ENCODE measurements around the gene SAP25. TPM values are rescaled to one million over a fixed set of nuclear protein-coding genes. Genes with fewer than 3 reads are reported as not detected.
"Not testable (repeated sequence)": the region's sequence is repeated elsewhere in the genome, so short reads cannot be mapped to it uniquely, and the experiment has no call there.

The SAP25 gene
- total RNA-seq, 4 donors from 2014 or later: 1.3 to 1.7 TPM; not detected in 2

DNA sequence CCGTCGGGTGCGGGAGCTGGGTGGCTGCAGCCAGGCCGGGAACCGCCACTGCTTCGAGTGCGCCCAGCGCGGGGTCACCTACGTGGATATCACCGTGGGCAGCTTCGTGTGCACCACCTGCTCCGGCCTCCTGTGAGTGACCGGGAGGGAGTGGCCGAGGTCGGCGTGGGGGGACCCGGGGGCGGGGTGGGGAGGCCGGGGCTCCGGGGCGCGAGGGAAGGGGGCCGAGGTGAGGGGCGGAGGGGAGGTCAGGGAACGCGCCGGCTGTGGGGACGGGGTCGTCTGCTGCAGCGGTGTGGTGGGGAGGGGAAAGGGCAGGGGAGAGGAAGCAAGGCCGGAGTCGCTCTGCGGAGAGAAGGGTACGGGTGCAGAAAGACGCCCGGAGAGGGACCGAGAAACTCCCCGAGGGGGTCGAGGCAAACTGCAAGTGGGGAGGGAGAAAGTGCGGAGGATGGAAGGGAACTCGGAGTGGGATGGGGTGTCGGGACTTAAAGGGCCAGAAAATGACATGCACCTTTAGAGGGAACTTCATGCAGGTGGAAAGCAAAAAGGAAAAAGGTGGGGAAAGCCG, 34.2 kb downstream of the SAP25 start:
- 2% methylated on average over 33 to 41 of the region's 44 CpGs for WGBS, 2 donors
- peak in 1 of 2 donors; percentile 87 for DNase-seq (ENCODE audit: low spot score in 2 of 2)
- TF ChIP-seq, protein P1, sequence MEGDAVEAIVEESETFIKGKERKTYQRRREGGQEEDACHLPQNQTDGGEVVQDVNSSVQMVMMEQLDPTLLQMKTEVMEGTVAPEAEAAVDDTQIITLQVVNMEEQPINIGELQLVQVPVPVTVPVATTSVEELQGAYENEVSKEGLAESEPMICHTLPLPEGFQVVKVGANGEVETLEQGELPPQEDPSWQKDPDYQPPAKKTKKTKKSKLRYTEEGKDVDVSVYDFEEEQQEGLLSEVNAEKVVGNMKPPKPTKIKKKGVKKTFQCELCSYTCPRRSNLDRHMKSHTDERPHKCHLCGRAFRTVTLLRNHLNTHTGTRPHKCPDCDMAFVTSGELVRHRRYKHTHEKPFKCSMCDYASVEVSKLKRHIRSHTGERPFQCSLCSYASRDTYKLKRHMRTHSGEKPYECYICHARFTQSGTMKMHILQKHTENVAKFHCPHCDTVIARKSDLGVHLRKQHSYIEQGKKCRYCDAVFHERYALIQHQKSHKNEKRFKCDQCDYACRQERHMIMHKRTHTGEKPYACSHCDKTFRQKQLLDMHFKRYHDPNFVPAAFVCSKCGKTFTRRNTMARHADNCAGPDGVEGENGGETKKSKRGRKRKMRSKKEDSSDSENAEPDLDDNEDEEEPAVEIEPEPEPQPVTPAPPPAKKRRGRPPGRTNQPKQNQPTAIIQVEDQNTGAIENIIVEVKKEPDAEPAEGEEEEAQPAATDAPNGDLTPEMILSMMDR (IDR thresholded peaks at IDR 0.05): no peak
- TF ChIP-seq POLR2A (IDR thresholded peaks at IDR 0.05): no peak
- intact Hi-C loops (cut with DNase I; ENCODE audit: low total_unique reads): no loop called here
- H3K4me3 ChIP-seq (ENCODE audit: low read depth, poor library complexity, severe bottlenecking): peak overlapping the region; percentile 47

DNA sequence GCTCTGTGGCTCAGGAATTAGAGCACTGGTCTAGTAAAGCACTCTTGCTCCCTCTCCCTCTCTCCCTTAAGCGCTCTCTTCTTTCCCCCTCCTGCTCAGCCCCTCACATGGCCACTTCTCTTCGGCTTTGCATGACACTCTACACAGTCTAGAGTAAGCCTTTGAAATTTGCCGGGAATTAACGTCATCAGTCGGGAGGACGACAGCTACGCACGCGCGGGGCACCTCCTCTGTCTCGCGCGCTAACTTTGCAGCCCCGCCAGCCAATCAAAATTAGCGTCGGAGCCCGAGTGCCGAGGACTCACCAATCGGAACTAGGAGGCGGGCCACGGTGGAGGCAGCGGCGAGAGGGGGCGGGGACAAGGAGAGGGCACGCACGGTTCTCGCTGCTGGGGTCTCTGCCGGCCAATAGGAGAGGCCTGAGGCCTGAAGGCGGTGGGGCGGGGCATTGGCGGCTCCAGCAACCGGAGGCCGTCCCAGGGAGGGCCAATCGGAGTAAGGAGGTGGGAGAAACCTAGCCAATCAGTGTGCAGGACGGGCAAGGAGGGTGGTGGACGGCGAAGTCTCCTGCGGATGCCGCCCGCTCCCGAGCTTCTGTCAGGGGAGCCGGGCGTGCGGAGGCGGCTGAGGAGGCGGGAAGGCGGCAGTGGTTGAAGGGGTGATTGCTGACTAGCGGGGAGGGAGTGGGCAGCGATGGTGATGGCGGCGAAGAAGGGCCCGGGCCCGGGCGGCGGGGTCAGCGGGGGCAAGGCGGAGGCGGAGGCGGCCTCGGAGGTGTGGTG, 34.9 kb downstream of the SAP25 start, which contains the start of gene AGFG2:
Gene AGFG2, plus strand, starts transcription at position 550 of the 782 bp plus-strand sequence. Its CDS starts 144 bp downstream, at position 694.
- intact Hi-C loops (cut with DNase I; ENCODE audit: low total_unique reads): no loop called here

DNA sequence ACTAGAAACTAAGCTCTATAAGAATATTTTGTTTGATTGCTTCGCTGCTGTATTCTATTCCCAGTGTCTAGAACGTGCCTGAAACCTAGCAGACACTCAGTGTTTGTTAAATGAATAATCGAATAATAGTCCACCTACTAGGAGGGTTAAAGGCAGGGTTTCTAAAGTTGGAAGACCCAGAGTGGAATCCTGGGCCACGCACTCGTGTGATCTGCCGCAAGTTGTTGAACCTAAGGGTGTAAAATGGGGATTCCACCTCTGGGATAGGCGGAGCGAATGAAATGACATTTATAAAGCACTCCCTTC, 35.4 kb downstream of the SAP25 start:
- WGBS, 2 donors: 6 to 9% methylated on average over 8 of the region's 8 CpGs
- H3K4me3 ChIP-seq (ENCODE audit: low read depth, poor library complexity, severe bottlenecking): no peak overlapping the region
- TF ChIP-seq, protein P1 (IDR thresholded peaks at IDR 0.05): no peak
- TF ChIP-seq POLR2A (IDR thresholded peaks at IDR 0.05): no peak

More for the DNA sequence above, 34.9 kb downstream of the SAP25 start, which contains the start of gene AGFG2:
- no peak for TF ChIP-seq POLR2A (IDR thresholded peaks at IDR 0.05)
- TF ChIP-seq, protein P1 (IDR thresholded peaks at IDR 0.05): no peak
- peak within 1 kb of the TSS; percentile 47 for H3K4me3 ChIP-seq (ENCODE audit: low read depth, poor library complexity, severe bottlenecking)
- peak; percentile 100 for DNase-seq (ENCODE audit: low spot score in 2 of 2)
- WGBS, 2 donors: 0 to 1% methylated on average over 56 to 60 of the region's 60 CpGs

DNA sequence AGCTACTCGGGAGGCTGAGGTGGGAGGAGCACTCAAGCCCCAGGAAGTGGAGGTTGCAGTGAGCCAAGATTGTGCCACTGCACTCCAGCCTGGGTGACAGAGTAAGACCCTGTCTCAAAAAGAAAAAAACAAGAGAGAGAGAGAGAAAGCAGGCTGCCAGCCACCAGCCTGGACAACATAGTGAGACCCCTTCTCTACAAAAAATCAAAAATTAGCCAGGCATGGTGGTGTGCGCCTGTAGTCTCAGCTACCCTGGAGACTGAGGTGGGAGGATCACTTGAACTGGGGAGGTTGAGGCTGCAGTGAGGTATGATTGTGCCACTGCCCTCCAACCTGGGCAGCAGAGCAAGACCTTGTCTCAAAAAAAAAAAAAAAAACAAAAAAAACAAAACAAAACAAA, 37.0 kb downstream of the SAP25 start:
- DNase-seq (ENCODE audit: low spot score in 2 of 2); intact Hi-C loops (cut with DNase I; ENCODE audit: low total_unique reads): not testable (repeated sequence)

More for the DNA sequence above, 35.4 kb downstream of the SAP25 start:
- intact Hi-C loops (cut with DNase I; ENCODE audit: low total_unique reads): no loop called here
- DNase-seq (ENCODE audit: low spot score in 2 of 2): no peak

DNA sequence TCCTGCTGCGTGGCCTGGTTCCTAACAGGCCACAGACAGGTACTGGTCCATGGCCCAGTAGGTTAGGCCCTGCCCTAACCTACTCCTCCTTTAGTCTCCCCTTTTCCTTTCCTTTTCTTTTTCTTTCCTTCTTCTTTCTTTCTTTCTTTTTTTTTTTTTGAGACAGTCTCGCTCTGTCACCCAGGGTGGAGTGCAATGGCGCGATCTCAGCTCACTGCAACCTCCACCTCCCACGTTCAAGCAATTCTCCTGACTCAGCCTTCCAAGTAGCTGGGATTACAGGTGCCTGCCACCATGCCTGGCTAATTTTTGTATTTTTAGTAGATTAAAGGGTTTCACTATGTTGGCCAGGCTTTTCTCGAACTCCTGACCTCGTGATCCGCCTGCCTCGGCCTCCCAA, 37.7 kb downstream of the SAP25 start:
- intact Hi-C loops (cut with DNase I; ENCODE audit: low total_unique reads): not testable (repeated sequence)
- WGBS, 2 donors: 90 to 91% methylated on average over 9 of the region's 9 CpGs

More for the DNA sequence above, 37.0 kb downstream of the SAP25 start:
- WGBS, 2 donors: 88 to 90% methylated on average over 2 of the region's 2 CpGs
- H3K4me3 ChIP-seq (ENCODE audit: low read depth, poor library complexity, severe bottlenecking): not testable (repeated sequence)

DNA sequence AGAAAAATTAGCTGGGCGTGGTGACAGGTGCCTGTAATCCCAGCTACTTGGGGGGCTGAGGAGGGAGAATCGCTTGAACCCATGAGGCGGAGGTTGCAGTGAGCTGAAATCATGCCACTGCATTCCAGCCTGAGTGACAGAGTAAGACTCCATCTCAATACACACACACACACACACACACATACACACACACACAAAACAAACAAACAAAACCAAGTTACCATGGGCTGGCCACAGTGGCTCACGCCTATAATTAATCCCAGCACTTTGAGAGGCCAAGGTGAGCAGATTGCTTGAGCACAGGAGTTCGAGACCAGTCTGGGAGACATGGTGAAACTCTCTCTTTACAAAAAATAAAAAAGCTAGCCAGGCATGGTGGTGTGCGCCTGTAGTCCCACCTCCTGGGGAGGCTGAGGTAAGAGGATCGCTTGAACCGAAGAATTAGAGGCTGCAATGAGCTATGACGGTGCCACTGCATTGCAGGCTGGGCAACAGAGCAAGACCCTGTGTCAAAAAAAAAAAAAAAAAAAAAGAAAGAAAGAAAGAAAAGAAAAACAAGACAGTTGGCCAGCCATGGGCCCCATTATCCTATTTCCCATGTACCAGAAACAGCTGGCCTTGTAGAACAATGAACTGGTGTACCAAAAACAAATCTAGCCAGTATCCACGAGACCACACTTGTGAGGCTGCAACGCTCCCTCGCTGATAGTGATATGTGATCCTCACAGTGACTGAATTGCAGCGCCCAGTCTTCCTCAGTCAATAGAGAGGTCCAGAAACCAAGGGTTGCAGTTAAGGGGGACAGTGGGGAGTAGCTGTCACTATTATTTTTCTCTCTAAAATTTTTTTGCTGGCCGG, 41.3 kb downstream of the SAP25 start:
- DNase-seq (ENCODE audit: low spot score in 2 of 2): no peak
- H3K4me3 ChIP-seq (ENCODE audit: low read depth, poor library complexity, severe bottlenecking): no peak overlapping the region
- WGBS, 2 donors: 90 to 91% methylated on average over 14 of the region's 14 CpGs
- TF ChIP-seq, protein P1 (IDR thresholded peaks at IDR 0.05): no peak
- no peak for TF ChIP-seq POLR2A (IDR thresholded peaks at IDR 0.05)
- intact Hi-C loops (cut with DNase I; ENCODE audit: low total_unique reads): no loop called here

More for the DNA sequence above, 37.7 kb downstream of the SAP25 start:
- DNase-seq (ENCODE audit: low spot score in 2 of 2); H3K4me3 ChIP-seq (ENCODE audit: low read depth, poor library complexity, severe bottlenecking): not testable (repeated sequence)

DNA sequence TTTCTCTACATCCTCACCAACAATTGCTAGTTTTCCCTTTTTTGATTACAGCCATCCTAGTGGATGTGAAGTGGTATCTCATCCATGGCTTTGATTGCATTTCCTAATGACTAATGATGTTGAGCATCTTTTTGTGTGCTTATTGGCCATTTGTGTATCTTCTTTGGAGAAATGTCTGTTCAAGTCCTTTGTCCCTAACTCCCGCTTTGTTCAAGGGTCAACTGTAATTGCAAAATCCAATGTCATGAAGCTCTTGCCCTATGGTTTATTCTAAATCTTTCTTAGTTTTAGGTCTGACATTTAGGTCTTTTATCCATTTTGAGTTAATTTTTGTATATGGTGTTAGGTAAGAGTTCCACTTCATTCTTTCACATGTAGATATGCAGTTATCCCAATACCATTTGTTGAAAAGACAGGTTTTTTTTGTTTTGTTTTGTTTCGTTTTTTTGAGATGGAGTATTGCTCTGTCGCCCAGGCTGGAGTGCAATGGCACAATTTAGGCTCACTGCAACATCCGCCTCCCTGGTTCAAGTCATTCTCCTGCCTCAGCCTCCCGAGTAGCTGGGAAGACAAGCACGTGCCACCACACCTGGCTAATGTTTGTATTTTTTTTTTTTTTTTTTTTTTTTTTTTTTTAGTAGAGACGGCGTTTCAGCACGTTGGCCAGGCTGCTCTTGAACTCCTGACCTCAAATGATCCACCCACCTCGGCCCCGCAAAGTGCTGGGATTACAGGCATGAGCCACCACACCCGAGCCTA, 45.4 kb downstream of the SAP25 start:
- DNase-seq (ENCODE audit: low spot score in 2 of 2); H3K4me3 ChIP-seq (ENCODE audit: low read depth, poor library complexity, severe bottlenecking); intact Hi-C loops (cut with DNase I; ENCODE audit: low total_unique reads): not testable (repeated sequence)
- WGBS, 2 donors: 81 to 82% methylated on average over 12 of the region's 12 CpGs

DNA sequence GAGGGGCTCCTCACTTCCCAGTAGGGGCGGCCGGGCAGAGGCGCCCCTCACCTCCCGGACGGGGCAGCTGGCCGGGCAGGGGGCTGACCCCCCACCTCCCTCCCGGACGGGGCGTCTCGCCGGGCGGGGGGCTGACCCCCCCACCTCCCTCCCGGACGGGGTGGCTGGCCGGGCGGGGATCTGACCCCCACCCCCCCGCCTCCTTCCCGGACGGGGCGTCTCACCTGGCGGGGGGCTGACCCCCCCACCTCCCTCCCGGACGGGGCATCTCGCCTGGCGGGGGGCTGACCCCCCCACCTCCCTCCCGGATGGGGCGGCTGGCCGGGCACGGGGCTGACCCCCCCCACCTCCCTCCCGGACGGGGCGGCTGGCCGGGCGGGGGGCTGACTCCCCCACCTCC, 50.5 kb downstream of the SAP25 start:
- intact Hi-C loops (cut with DNase I; ENCODE audit: low total_unique reads); H3K4me3 ChIP-seq (ENCODE audit: low read depth, poor library complexity, severe bottlenecking); DNase-seq (ENCODE audit: low spot score in 2 of 2): not testable (repeated sequence)
- WGBS, 2 donors: no CpG with 5 or more reads among the region's 34 CpGs

Data from lower leg skin (tissue), 4 donors.